ENCODE data around the gene SSU72. TPM values are rescaled to one million over a fixed set of nuclear protein-coding genes. Genes with fewer than 3 reads are reported as not detected.

Gene SSU72
- total RNA-seq, 1 donor from 2014 or later, result 54.0 TPM

GRCh38 chr1:1554926-1555915 is 19.4 kb downstream of the SSU72 start:
- peak; percentile 62 for DNase-seq (ENCODE audit: low read depth)
- Histone ChIP-seq H3K4me3 (ENCODE audit: low read depth, low read length) (no peak overlapping the region), H3K27me3 (ENCODE audit: control insufficient read depth, insufficient read depth, low read length) (no peaks in the 10 kb centered on the region), H3K36me3 (ENCODE audit: control insufficient read depth, insufficient read depth, low read length) (peaks cover 2% of the 10 kb centered on the region)
- no peak for TF ChIP-seq CTCF (IDR thresholded peaks at IDR 0.05; ENCODE audit: insufficient read depth, low read length, severe bottlenecking)
- no peak for FAIRE-seq

DNA sequence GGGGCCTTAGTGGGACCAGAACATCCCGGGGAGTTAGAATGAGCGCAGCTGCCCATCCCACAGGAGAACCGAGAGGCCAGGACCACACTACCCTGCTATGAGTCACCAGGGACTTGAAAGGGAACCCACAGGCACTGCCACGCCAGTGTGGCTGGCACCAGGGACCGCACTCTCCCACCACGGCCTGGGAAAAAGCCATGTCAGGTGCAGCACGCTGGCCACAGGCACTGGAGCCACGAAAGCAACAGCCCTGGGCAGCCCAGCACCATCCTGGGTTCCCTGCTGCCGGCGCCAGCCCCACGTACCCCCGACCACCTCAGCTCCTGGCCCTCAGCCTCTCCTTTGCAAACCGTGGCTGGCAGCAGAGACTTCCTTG is 20.1 kb downstream of the SSU72 start:
- H3K36me3 ChIP-seq (ENCODE audit: control insufficient read depth, insufficient read depth, low read length), result no peaks in the 10 kb centered on the region

DNA sequence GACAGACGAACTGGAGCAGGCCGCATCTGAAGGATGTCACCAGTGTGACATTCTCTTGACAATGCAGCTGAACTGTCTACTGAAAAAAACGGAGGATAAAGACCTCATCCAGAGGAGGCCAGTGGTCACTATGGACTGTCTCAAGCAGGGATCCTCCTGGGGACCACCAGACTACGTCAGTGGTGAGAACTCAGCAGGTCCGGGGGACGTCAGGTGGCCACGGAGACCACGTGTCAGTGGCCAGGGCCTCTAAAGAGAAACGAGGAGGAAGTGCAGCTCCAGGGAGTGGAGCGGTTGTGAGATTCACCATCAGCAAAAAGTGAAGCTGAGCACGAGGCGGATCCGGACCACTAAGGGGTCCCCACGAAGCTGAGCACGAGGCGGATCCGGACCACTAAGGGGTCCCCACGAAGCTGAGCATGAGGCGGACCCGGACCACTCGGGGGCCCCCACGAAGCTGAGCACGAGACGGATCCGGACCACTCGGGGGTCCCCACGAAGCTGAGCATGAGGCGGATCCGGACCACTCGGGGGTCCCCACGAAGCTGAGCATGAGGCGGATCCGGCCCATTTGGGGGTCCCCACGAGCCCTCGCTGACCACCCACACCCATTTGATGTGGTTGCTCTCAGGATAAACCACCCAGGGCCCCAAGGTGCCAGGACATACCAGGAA is 20.7 kb downstream of the SSU72 start:
- DNase-seq (ENCODE audit: low read depth) (no peak), FAIRE-seq (no peak)
- no peaks in the 10 kb centered on the region for H3K36me3 ChIP-seq (ENCODE audit: control insufficient read depth, insufficient read depth, low read length)
- no peak for TF ChIP-seq CTCF (IDR thresholded peaks at IDR 0.05; ENCODE audit: insufficient read depth, low read length, severe bottlenecking)
- no peaks in the 10 kb centered on the region for H3K27me3 ChIP-seq (ENCODE audit: control insufficient read depth, insufficient read depth, low read length)
- H3K4me3 ChIP-seq (ENCODE audit: low read depth, low read length), result no peak overlapping the region

More for the DNA sequence above, 20.1 kb downstream of the SSU72 start:
- no peaks in the 10 kb centered on the region for H3K27me3 ChIP-seq (ENCODE audit: control insufficient read depth, insufficient read depth, low read length)
- H3K4me3 ChIP-seq (ENCODE audit: low read depth, low read length), result no peak overlapping the region
- FAIRE-seq (no peak), DNase-seq (ENCODE audit: low read depth) (no peak)
- no peak for TF ChIP-seq CTCF (IDR thresholded peaks at IDR 0.05; ENCODE audit: insufficient read depth, low read length, severe bottlenecking)

DNA sequence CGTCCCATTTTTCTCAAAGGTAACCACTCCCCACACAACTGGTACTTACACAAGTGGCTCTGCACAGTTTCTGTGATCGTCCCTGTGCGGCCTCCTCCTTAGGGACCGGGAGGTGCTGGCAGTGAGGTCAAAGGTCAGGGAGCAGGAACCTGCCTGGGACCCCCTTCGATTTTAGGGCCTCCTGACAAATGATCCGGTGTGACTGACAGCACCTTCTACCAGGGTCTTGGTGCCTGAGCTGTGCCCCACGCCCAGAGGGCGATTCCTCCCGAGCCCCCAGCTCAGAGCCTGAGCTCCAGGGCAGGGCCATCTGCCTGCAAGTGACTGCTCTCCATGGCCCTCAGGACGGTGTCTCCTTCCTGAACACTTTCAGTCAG is 22.4 kb downstream of the SSU72 start:
- TF ChIP-seq CTCF (IDR thresholded peaks at IDR 0.05; ENCODE audit: insufficient read depth, low read length, severe bottlenecking), result no peak
- Histone ChIP-seq H3K27me3 (ENCODE audit: control insufficient read depth, insufficient read depth, low read length) (no peaks in the 10 kb centered on the region), H3K4me3 (ENCODE audit: low read depth, low read length) (no peak overlapping the region), H3K36me3 (ENCODE audit: control insufficient read depth, insufficient read depth, low read length) (peaks cover 3% of the 10 kb centered on the region)
- DNase-seq (ENCODE audit: low read depth), result no peak
- no peak for FAIRE-seq

DNA sequence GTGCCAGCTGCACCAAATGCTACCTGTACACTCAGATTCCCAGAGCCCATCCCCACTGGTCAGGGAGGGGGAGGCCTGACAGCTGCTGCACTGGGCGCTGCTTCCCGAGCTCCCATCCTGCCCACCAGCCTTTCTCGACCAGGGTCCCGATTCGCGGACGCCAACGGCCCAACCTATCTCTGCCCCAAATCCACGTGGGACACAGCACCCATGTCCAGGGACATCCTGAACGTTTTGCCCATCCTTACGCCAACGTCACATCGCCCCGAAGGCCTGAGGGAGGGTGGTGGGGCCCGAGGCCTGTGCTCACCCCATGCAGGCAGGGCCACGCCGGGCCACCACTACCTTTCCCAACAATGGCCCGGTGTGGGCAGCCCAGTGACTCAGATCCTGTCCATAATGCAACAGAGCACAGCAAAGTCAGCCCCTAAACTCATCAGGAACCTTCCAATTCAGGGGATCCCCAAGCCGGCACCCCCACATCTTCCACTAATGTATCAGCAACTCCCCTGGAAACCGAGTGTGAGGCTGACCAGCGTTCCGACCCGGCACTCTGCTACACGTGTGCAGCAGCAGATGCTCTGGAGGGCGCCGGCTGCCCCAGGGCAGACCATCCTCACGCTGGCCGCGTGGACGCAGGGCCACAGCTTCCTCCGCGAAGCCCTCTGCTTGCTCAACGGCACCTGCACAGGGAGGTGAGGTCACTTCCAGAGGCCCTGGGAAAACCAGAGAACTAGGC is 23.0 kb downstream of the SSU72 start:
- H3K36me3 ChIP-seq (ENCODE audit: control insufficient read depth, insufficient read depth, low read length), result peaks cover 3% of the 10 kb centered on the region
- DNase-seq (ENCODE audit: low read depth) (no peak), FAIRE-seq (no peak)

More for the DNA sequence above, 23.0 kb downstream of the SSU72 start:
- TF ChIP-seq CTCF (IDR thresholded peaks at IDR 0.05; ENCODE audit: insufficient read depth, low read length, severe bottlenecking), result no peak
- H3K27me3 ChIP-seq (ENCODE audit: control insufficient read depth, insufficient read depth, low read length), result no peaks in the 10 kb centered on the region
- no peak overlapping the region for H3K4me3 ChIP-seq (ENCODE audit: low read depth, low read length)

Data from bronchial epithelial cell (primary cell).